Stimulated activated effector memory CD8-positive, alpha-beta T cell treated with anti-CD3 and anti-CD28 coated beads, Interleukin-12 subunit alpha, Interleukin-12 subunit beta, amount 100 ng/mL, for 72 hours (primary cell): Measurements from ENCODE around the gene MAPK10.

Source experiments
- ATAC-seq: fragments of 150-1000 bp; cut with Tn5 transposase; 2 replicates; pipeline ENCODE4 v1.10.0; 2021
- DNase-seq, 2 donors: peaks; one replicate each; pipeline ENCODE4 v3.0.0; 2021 to 2022; ENCODE audit warnings: low spot score in 2 of 2
- H3K27ac Mint-ChIP-seq: one replicate; pipeline ENCODE4 v1.8.0; 2022; ENCODE audit warnings: mild to moderate bottlenecking, mixed read lengths
- H3K36me3 Mint-ChIP-seq: one replicate; pipeline ENCODE4 v1.8.0; 2022; ENCODE audit warnings: mild to moderate bottlenecking, mixed read lengths
- H3K4me1 Mint-ChIP-seq: one replicate; pipeline ENCODE4 v1.8.0; 2022; ENCODE audit warnings: mixed read lengths
- H3K4me3 Mint-ChIP-seq: one replicate; pipeline ENCODE4 v1.8.0; 2022; ENCODE audit warnings: mild to moderate bottlenecking, mixed read lengths
- H3K9me3 Mint-ChIP-seq: one replicate; pipeline ENCODE4 v1.8.0; 2022; ENCODE audit warnings: mixed read lengths

MAPK10 gene

GRCh38 chr4:86271057-86271456 lies 88.8 kb downstream of the MAPK10 start:
- Mint-ChIP-seq H3K9me3 (peaks cover 1% of the 10 kb centered on the region), H3K36me3 (no peaks in the 10 kb centered on the region), H3K27ac (no peak overlapping the region), H3K4me1 (no peaks in the 10 kb centered on the region), H3K4me3 (no peak overlapping the region)
- ATAC-seq, result no peak
- DNase-seq, result no peak

- no peak overlapping the region for H3K27ac Mint-ChIP-seq
- no peak overlapping the region for H3K4me3 Mint-ChIP-seq
- no peaks in the 10 kb centered on the region for H3K4me1 Mint-ChIP-seq
- ATAC-seq, result no peak
- DNase-seq, result no peak
- H3K36me3 Mint-ChIP-seq, result no peaks in the 10 kb centered on the region
- no peaks in the 10 kb centered on the region for H3K9me3 Mint-ChIP-seq
These were observed 90.5 kb downstream of the MAPK10 start for GRCh38 chr4:86269354-86269753.

GRCh38 chr4:86264241-86264640 lies 95.6 kb downstream of the MAPK10 start:
- no peak for ATAC-seq

GRCh38 chr4:86261636-86262035 lies 98.2 kb downstream of the MAPK10 start:
- Mint-ChIP-seq H3K27ac (no peak overlapping the region), H3K36me3 (no peaks in the 10 kb centered on the region), H3K9me3 (no peaks in the 10 kb centered on the region), H3K4me1 (no peaks in the 10 kb centered on the region), H3K4me3 (no peak overlapping the region)
- ATAC-seq (no peak), DNase-seq (no peak)

More at GRCh38 chr4:86264241-86264640, 95.6 kb downstream of the MAPK10 start:
- H3K4me1 Mint-ChIP-seq, result no peaks in the 10 kb centered on the region
- H3K27ac Mint-ChIP-seq, result no peak overlapping the region
- DNase-seq, result no peak
- no peak overlapping the region for H3K4me3 Mint-ChIP-seq
- no peaks in the 10 kb centered on the region for H3K36me3 Mint-ChIP-seq
- H3K9me3 Mint-ChIP-seq, result no peaks in the 10 kb centered on the region

- DNase-seq, result no peak
- no peak for ATAC-seq
- no peak overlapping the region for H3K4me3 Mint-ChIP-seq
- H3K36me3 Mint-ChIP-seq, result no peaks in the 10 kb centered on the region
- H3K4me1 Mint-ChIP-seq, result no peaks in the 10 kb centered on the region
- H3K9me3 Mint-ChIP-seq, result no peaks in the 10 kb centered on the region
- H3K27ac Mint-ChIP-seq, result no peak overlapping the region
These were observed 103.8 kb downstream of the MAPK10 start for GRCh38 chr4:86256086-86256485.

- ATAC-seq (no peak), DNase-seq (no peak)
- H3K9me3 Mint-ChIP-seq, result peaks cover 4% of the 10 kb centered on the region
- H3K36me3 Mint-ChIP-seq, result no peaks in the 10 kb centered on the region
- H3K27ac Mint-ChIP-seq, result no peak overlapping the region
- no peak overlapping the region for H3K4me3 Mint-ChIP-seq
- H3K4me1 Mint-ChIP-seq, result no peaks in the 10 kb centered on the region
These were observed 109.2 kb downstream of the MAPK10 start for GRCh38 chr4:86250619-86251018.

GRCh38 chr4:86250006-86250405 lies 109.8 kb downstream of the MAPK10 start:
- Mint-ChIP-seq H3K4me1 (no peaks in the 10 kb centered on the region), H3K36me3 (no peaks in the 10 kb centered on the region), H3K9me3 (peaks cover 4% of the 10 kb centered on the region), H3K4me3 (no peak overlapping the region), H3K27ac (no peak overlapping the region)
- ATAC-seq (no peak), DNase-seq (no peak)

- ATAC-seq (no peak), DNase-seq (no peak)
- no peak overlapping the region for H3K4me3 Mint-ChIP-seq
- H3K9me3 Mint-ChIP-seq, result peaks cover 4% of the 10 kb centered on the region
- no peaks in the 10 kb centered on the region for H3K4me1 Mint-ChIP-seq
- no peak overlapping the region for H3K27ac Mint-ChIP-seq
- H3K36me3 Mint-ChIP-seq, result no peaks in the 10 kb centered on the region
These were observed 110.8 kb downstream of the MAPK10 start for GRCh38 chr4:86249074-86249473.

- DNase-seq (no peak), ATAC-seq (no peak)
- no peaks in the 10 kb centered on the region for H3K4me1 Mint-ChIP-seq
- no peak overlapping the region for H3K27ac Mint-ChIP-seq
- no peak overlapping the region for H3K4me3 Mint-ChIP-seq
- peaks cover 11% of the 10 kb centered on the region for H3K9me3 Mint-ChIP-seq
- no peaks in the 10 kb centered on the region for H3K36me3 Mint-ChIP-seq
These were observed 111.9 kb downstream of the MAPK10 start for GRCh38 chr4:86247906-86248305.

GRCh38 chr4:86247320-86247719 lies 112.5 kb downstream of the MAPK10 start:
- H3K27ac Mint-ChIP-seq, result no peak overlapping the region
- H3K4me1 Mint-ChIP-seq, result no peaks in the 10 kb centered on the region
- peaks cover 11% of the 10 kb centered on the region for H3K9me3 Mint-ChIP-seq
- no peak overlapping the region for H3K4me3 Mint-ChIP-seq
- no peaks in the 10 kb centered on the region for H3K36me3 Mint-ChIP-seq
- DNase-seq (no peak), ATAC-seq (no peak)

- DNase-seq (no peak), ATAC-seq (no peak)
- peaks cover 25% of the 10 kb centered on the region for H3K9me3 Mint-ChIP-seq
- no peak overlapping the region for H3K27ac Mint-ChIP-seq
- H3K4me3 Mint-ChIP-seq, result no peak overlapping the region
- H3K36me3 Mint-ChIP-seq, result no peaks in the 10 kb centered on the region
- no peaks in the 10 kb centered on the region for H3K4me1 Mint-ChIP-seq
These were observed 116.1 kb downstream of the MAPK10 start for GRCh38 chr4:86243750-86244149.

GRCh38 chr4:86242677-86243076 lies 117.2 kb downstream of the MAPK10 start:
- Mint-ChIP-seq H3K4me1 (no peaks in the 10 kb centered on the region), H3K4me3 (no peak overlapping the region), H3K27ac (no peak overlapping the region), H3K36me3 (no peaks in the 10 kb centered on the region), H3K9me3 (peaks cover 26% of the 10 kb centered on the region)
- no peak for DNase-seq
- ATAC-seq, result no peak

- no peak for ATAC-seq
- Mint-ChIP-seq H3K27ac (no peak overlapping the region), H3K36me3 (no peaks in the 10 kb centered on the region)
These were observed 124.3 kb downstream of the MAPK10 start for GRCh38 chr4:86235549-86235948.

GRCh38 chr4:86233681-86234080 lies 126.2 kb downstream of the MAPK10 start:
- DNase-seq (no peak), ATAC-seq (no peak)
- H3K9me3 Mint-ChIP-seq, result peaks cover 20% of the 10 kb centered on the region

More at GRCh38 chr4:86235549-86235948, 124.3 kb downstream of the MAPK10 start:
- no peak for DNase-seq
- H3K4me3 Mint-ChIP-seq, result no peak overlapping the region
- peaks cover 29% of the 10 kb centered on the region for H3K9me3 Mint-ChIP-seq
- H3K4me1 Mint-ChIP-seq, result no peaks in the 10 kb centered on the region

GRCh38 chr4:86233090-86233489 lies 126.8 kb downstream of the MAPK10 start:
- Mint-ChIP-seq H3K36me3 (no peaks in the 10 kb centered on the region), H3K27ac (no peak overlapping the region), H3K4me1 (no peaks in the 10 kb centered on the region), H3K4me3 (no peak overlapping the region), H3K9me3 (peaks cover 17% of the 10 kb centered on the region)
- ATAC-seq, result no peak
- no peak for DNase-seq

More at GRCh38 chr4:86233681-86234080, 126.2 kb downstream of the MAPK10 start:
- no peak overlapping the region for H3K27ac Mint-ChIP-seq
- H3K4me3 Mint-ChIP-seq, result no peak overlapping the region
- H3K36me3 Mint-ChIP-seq, result no peaks in the 10 kb centered on the region
- H3K4me1 Mint-ChIP-seq, result no peaks in the 10 kb centered on the region

GRCh38 chr4:86223472-86223871 lies 136.4 kb downstream of the MAPK10 start:
- ATAC-seq (no peak), DNase-seq (no peak)
- no peaks in the 10 kb centered on the region for H3K4me1 Mint-ChIP-seq
- no peak overlapping the region for H3K27ac Mint-ChIP-seq
- H3K4me3 Mint-ChIP-seq, result no peak overlapping the region
- peaks cover 6% of the 10 kb centered on the region for H3K9me3 Mint-ChIP-seq
- no peaks in the 10 kb centered on the region for H3K36me3 Mint-ChIP-seq

- ATAC-seq (no peak), DNase-seq (no peak)
- H3K27ac Mint-ChIP-seq, result no peak overlapping the region
- peaks cover 6% of the 10 kb centered on the region for H3K9me3 Mint-ChIP-seq
- H3K4me1 Mint-ChIP-seq, result no peaks in the 10 kb centered on the region
- no peak overlapping the region for H3K4me3 Mint-ChIP-seq
- H3K36me3 Mint-ChIP-seq, result no peaks in the 10 kb centered on the region
These were observed 138.9 kb downstream of the MAPK10 start for GRCh38 chr4:86221002-86221401.
